ENCODE measurements around the gene PRSS48. TPM values are rescaled to one million over a fixed set of nuclear protein-coding genes. Genes with fewer than 3 reads are reported as not detected.
"Not testable (repeated sequence)": the region's sequence is repeated elsewhere in the genome, so short reads cannot be mapped to it uniquely, and the experiment has no call there.

PRSS48 gene
- total RNA-seq, 1 experiment from 2014 or later: not detected

DNA sequence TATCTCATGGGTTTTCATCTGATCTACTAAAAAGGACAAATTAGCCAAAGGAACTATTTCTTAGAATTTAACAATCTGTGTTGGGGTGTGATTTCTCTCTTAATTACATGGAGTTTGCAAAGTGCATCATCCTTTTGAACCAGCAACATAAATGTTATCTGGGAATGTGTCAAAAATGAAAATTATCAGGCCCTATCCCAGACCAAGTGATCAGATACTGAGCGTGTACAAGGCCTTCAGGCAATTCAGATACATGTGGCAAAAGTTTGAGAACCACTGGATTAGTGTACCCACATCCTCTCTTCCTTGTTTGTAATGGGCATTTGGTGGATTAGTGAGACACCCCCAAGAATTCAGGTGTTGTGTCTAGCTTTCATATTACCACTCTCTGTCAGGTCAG, 44.6 kb downstream of the PRSS48 start:
- H3K4me2 ChIP-seq (ENCODE audit: insufficient read depth, insufficient read length, low read length): no peak overlapping the region
- peaks cover 2% of the 10 kb centered on the region for H3K27me3 Mint-ChIP-seq (ENCODE audit: low read depth)
- H2AK5ac ChIP-seq (ENCODE audit: insufficient read length, low read length): peak overlapping the region; percentile 31

DNA sequence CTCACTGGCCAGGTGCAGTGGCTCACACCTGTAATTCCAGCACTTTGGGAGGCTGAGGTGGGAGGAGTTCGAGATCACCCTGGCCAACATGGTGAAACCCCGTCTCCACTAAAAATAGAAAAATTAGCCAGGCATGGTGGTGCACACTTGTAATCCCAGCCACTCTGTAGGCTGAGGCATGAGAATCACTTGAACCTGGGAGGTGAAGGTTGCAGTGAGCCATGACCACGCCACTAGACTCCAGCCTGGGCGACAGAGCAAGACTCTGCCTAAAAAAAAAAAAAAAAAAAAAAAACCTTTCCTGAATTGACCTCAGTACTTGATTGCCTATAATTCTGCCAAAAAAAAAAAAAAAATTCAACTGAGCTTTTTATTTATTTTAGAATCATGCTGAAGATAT, 45.2 kb downstream of the PRSS48 start:
- not testable (repeated sequence) for H3K4me1 ChIP-seq (ENCODE audit: insufficient read depth, low read length); H4K91ac ChIP-seq (ENCODE audit: insufficient read length, low read depth, low read length); H3K9me3 ChIP-seq (ENCODE audit: control insufficient read depth, low read depth, low read length); H3K14ac ChIP-seq (ENCODE audit: insufficient read depth, low read length); H3K23me2 ChIP-seq (ENCODE audit: insufficient read length, low read depth, low read length, poor library complexity, severe bottlenecking); H3K4me3 Mint-ChIP-seq; H2BK12ac ChIP-seq (ENCODE audit: insufficient read length, low read depth, low read length); H3K27me3 Mint-ChIP-seq (ENCODE audit: low read depth); H4K8ac ChIP-seq (replicated peaks; ENCODE audit: insufficient read length, low read depth, low read length); H3K4me2 ChIP-seq (ENCODE audit: insufficient read depth, insufficient read length, low read length); H2BK15ac ChIP-seq (ENCODE audit: low read depth, low read length); H3K56ac ChIP-seq (ENCODE audit: insufficient read length, low read depth, low read length); H3K9ac ChIP-seq (ENCODE audit: extremely low read depth, insufficient read length, low read length); H2AK5ac ChIP-seq (ENCODE audit: insufficient read length, low read length); H3K4ac ChIP-seq (ENCODE audit: low read depth, low read length); H4K5ac ChIP-seq (ENCODE audit: insufficient read length, low read depth, low read length); H2BK5ac ChIP-seq (ENCODE audit: insufficient read length, low read length); H3K27ac ChIP-seq (ENCODE audit: insufficient read length, low read depth, low read length); H3K79me1 ChIP-seq (ENCODE audit: insufficient read depth, low read depth, low read length, poor library complexity, severe bottlenecking); H3K23ac ChIP-seq (ENCODE audit: insufficient read length, low read depth, low read length); H4K20me1 ChIP-seq (ENCODE audit: control insufficient read depth, insufficient read depth, insufficient read length); H3K27me3 ChIP-seq (ENCODE audit: insufficient read depth, low read length); H3T11ph ChIP-seq (ENCODE audit: low read length); H2AFZ ChIP-seq (ENCODE audit: low read length); H2BK120ac ChIP-seq (ENCODE audit: low read depth, low read length, poor library complexity, severe bottlenecking); DNase-seq; H3K9me3 Mint-ChIP-seq; H3K36me3 Mint-ChIP-seq (ENCODE audit: insufficient read depth in 1 of 3, low read depth in 3 of 3); H2BK20ac ChIP-seq (ENCODE audit: low read depth, low read length, poor library complexity, severe bottlenecking); H3K18ac ChIP-seq (ENCODE audit: insufficient read length, low read depth, low read length)
- H3K4me1 Mint-ChIP-seq: peaks cover 39 to 40% of the 10 kb centered on the region in 2 experiments
- WGBS (ENCODE audit: extremely low coverage, insufficient read length, low lambda C conversion rate): no CpG with 5 or more reads among the region's 4 CpGs
- peak overlapping the region in 1 of 3 experiments; percentile 46; a peak in 1 of 7 replicates for H3K27ac Mint-ChIP-seq
- H3K79me2 ChIP-seq (ENCODE audit: insufficient read depth, low read length): peaks cover 32% of the 10 kb centered on the region

More for the DNA sequence above, 44.6 kb downstream of the PRSS48 start:
- TF ChIP-seq, protein P1, sequence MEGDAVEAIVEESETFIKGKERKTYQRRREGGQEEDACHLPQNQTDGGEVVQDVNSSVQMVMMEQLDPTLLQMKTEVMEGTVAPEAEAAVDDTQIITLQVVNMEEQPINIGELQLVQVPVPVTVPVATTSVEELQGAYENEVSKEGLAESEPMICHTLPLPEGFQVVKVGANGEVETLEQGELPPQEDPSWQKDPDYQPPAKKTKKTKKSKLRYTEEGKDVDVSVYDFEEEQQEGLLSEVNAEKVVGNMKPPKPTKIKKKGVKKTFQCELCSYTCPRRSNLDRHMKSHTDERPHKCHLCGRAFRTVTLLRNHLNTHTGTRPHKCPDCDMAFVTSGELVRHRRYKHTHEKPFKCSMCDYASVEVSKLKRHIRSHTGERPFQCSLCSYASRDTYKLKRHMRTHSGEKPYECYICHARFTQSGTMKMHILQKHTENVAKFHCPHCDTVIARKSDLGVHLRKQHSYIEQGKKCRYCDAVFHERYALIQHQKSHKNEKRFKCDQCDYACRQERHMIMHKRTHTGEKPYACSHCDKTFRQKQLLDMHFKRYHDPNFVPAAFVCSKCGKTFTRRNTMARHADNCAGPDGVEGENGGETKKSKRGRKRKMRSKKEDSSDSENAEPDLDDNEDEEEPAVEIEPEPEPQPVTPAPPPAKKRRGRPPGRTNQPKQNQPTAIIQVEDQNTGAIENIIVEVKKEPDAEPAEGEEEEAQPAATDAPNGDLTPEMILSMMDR (conservative IDR thresholded peaks at IDR 0.05): no peak
- H3K79me1 ChIP-seq (ENCODE audit: insufficient read depth, low read depth, low read length, poor library complexity, severe bottlenecking): no peaks in the 10 kb centered on the region
- peaks cover 7% of the 10 kb centered on the region for H3K23me2 ChIP-seq (ENCODE audit: insufficient read length, low read depth, low read length, poor library complexity, severe bottlenecking)
- H3K27me3 ChIP-seq (ENCODE audit: insufficient read depth, low read length): no peaks in the 10 kb centered on the region
- no peak overlapping the region for H4K91ac ChIP-seq (ENCODE audit: insufficient read length, low read depth, low read length)
- no peak overlapping the region for H4K5ac ChIP-seq (ENCODE audit: insufficient read length, low read depth, low read length)
- Mint-ChIP-seq H3K36me3 (ENCODE audit: insufficient read depth in 1 of 3, low read depth in 3 of 3) (peaks cover 0 to 4% (median 4%) of the 10 kb centered on the region in 3 experiments; a peak in 3 of 7 replicates), H3K4me1 (peaks cover 44 to 45% of the 10 kb centered on the region in 2 experiments), H3K27ac (peak overlapping the region in 1 of 3 experiments; percentile 46; a peak in 2 of 7 replicates), H3K4me3 (no peak overlapping the region), H3K9me3 (no peaks in the 10 kb centered on the region; a peak in 1 of 5 replicates)
- no peak overlapping the region for H3K23ac ChIP-seq (ENCODE audit: insufficient read length, low read depth, low read length)
- H3K27ac ChIP-seq (ENCODE audit: insufficient read length, low read depth, low read length): no peak overlapping the region
- H3K9ac ChIP-seq (ENCODE audit: extremely low read depth, insufficient read length, low read length): no peak overlapping the region
- peaks cover 2% of the 10 kb centered on the region; the same call in 1 of the 2 replicates for H3K4me1 ChIP-seq (ENCODE audit: insufficient read depth, low read length)
- no peak overlapping the region for H3T11ph ChIP-seq (ENCODE audit: low read length)
- H3K4ac ChIP-seq (ENCODE audit: low read depth, low read length): no peak overlapping the region
- no peak overlapping the region for H2AFZ ChIP-seq (ENCODE audit: low read length)
- no peak overlapping the region for H2BK120ac ChIP-seq (ENCODE audit: low read depth, low read length, poor library complexity, severe bottlenecking)
- no peak overlapping the region for H2BK5ac ChIP-seq (ENCODE audit: insufficient read length, low read length)
- H4K20me1 ChIP-seq (ENCODE audit: control insufficient read depth, insufficient read depth, insufficient read length): no peaks in the 10 kb centered on the region
- H3K14ac ChIP-seq (ENCODE audit: insufficient read depth, low read length): no peak overlapping the region
- WGBS (ENCODE audit: extremely low coverage, insufficient read length, low lambda C conversion rate): no CpG with 5 or more reads among the region's 1 CpG
- no peak overlapping the region for H2BK15ac ChIP-seq (ENCODE audit: low read depth, low read length)
- H3K79me2 ChIP-seq (ENCODE audit: insufficient read depth, low read length): peaks cover 36% of the 10 kb centered on the region
- no peak overlapping the region for H3K56ac ChIP-seq (ENCODE audit: insufficient read length, low read depth, low read length)
- H3K18ac ChIP-seq (ENCODE audit: insufficient read length, low read depth, low read length): no peak overlapping the region
- no peak overlapping the region for H4K8ac ChIP-seq (replicated peaks; ENCODE audit: insufficient read length, low read depth, low read length)
- no peak overlapping the region for H2BK12ac ChIP-seq (ENCODE audit: insufficient read length, low read depth, low read length)
- no peak for DNase-seq
- no peak overlapping the region for H2BK20ac ChIP-seq (ENCODE audit: low read depth, low read length, poor library complexity, severe bottlenecking)
- no peaks in the 10 kb centered on the region for H3K9me3 ChIP-seq (ENCODE audit: control insufficient read depth, low read depth, low read length)

Measured in H9 (cell line).